Peyer's patch (tissue), 4 donors: Measurements from ENCODE around the gene NRL.

Source experiments
- CTCF ChIP-seq, 6 experiments: fragments of 450-650 bp in 4 of 6; fragments of 200-600 bp in 2 of 6; sonication (generic) in 1 of 6; IDR thresholded peaks; one replicate each; pipeline ENCODE4 v1.5.1; 2017 to 2019; ENCODE audit warnings: antibody characterized with exemption in 6 of 6, mild to moderate bottlenecking in 3 of 6, moderate library complexity in 1 of 6
- POLR2A ChIP-seq, 2 donors: fragments of 450-650 bp; IDR thresholded peaks; one replicate each; pipeline ENCODE4 v1.5.1; 2017; ENCODE audit warnings: antibody characterized with exemption in 2 of 2, mild to moderate bottlenecking in 2 of 2, moderate library complexity in 2 of 2

GRCh38 chr14:24085215-24085614 lies 29.5 kb downstream of the NRL start:
- TF ChIP-seq CTCF (IDR thresholded peaks at IDR 0.05) (no peak), POLR2A (IDR thresholded peaks at IDR 0.05) (no peak)
